ENCODE data around the gene CACNB4.

The CACNB4 gene

DNA sequence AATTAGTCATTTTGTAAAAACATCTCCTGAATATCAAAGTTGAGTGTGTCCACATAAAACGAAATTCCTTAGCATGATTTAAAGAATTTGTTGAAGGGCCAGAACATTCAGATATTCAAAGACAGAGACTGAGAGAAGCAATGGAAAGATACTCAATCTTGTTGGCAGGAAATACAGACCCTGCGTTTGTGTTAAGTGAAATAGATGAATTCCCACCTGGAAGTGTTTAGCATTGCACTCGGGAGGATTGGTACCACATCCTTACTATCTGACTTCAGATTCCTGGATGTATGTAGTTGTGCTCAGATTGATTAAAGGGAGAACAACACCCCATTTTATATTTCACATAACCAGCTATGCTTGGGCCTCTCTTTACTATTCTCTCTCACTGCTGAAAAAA is 260.9 kb downstream of the CACNB4 start:
- in situ Hi-C loops (cut with HindIII; ENCODE audit: low sequenced_read_pairs) = no loop called here

DNA sequence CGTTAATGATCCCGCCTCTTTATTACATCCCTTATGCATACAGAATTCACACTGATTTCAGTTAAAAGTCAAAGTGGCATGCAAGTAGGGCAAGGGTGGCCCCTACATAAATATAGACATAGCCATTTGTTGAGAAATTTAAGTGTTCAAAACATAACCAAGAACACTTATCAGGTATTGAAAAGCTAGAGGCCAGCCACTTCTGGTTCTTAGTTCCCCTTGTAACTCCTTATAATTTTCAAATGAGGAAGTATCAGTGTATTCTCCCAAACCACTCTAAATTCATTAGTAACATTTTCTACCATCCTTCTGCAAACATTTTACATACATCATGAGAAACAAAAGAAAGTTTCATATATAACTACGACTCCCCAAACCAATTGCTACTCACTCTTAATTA is 264.9 kb downstream of the CACNB4 start:
- in situ Hi-C loops (cut with HindIII; ENCODE audit: low sequenced_read_pairs) = no loop called here

DNA sequence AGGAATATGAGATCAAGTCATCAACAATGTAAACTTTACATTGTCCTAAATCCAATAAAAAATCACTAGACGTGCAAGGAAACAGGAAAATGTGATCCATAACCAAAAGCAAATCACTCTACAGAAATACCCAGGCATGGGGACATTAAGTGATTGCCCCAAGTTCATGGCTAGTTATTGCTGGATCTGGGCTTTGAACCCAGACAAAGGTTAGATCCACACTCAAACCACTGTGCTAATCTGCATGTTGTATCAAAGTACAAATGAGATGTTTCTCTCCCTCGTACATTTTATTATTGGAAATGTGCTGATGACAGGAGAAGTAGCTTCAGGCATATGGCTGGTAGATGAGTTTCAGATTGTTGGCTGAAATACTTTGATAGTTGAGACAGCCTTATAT is 267.9 kb downstream of the CACNB4 start:
- in situ Hi-C loops (cut with HindIII; ENCODE audit: low sequenced_read_pairs) = no loop called here

DNA sequence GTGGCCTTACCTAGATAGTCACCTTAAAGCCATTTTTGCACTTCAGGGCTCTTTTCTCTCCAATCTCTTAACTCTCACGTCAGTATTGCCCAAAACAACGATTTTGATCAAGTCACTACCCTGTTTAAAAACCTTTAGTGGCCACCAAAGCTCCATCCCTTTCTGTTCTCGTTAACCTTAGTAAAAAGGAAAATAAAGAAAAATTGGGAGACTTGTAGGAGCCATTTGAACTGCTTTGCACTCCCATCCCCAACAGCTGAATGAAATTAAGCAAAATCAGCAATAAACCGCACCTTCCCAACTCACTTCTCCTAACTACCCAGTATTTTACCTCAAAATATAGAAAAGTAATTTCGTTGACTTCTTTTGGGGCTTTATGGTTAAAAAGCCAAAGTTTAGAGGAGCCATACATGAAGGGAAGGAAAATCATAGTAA is 269.9 kb downstream of the CACNB4 start:
- in situ Hi-C loops (cut with HindIII; ENCODE audit: low sequenced_read_pairs) = no loop called here

DNA sequence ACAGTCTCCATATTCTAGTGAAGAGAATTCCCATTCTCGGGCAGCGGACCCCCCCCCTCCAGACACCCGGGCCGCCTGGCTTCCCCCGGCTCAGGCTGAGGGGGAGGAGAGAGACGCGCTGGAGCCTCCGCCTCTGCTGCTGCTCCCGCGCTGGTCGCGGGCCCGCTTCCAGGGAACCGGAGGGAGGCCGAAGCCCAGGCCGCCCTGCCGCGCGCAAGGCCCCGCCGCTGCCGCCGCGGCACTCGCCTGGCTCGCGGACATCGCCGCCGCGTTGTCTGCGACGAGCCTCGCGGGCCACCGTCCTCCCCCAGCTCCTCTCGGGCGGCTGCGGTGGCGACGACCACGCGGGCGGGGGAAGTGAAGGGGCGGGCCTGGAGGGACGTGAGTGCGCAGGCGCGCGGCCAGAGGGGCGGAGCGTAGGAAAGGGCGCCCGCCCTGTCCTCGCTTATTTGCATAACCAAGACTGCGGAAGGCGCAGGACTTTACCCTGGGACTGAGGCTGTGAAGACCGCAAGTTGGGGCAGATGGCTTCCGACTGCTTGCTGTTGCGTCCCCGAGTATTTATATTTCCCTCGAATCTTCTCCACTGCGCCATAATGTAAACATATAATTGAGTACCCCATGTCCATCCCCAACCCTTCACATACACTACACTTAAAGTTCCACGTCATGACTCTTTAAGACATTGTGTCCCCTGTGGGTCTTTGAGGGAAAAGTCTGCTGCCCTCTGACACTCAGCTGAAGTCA is 270.5 kb downstream of the CACNB4 start, which contains the start of gene ARL5A:
Gene ARL5A (minus strand): TSS at position 279 of the 747 bp plus-strand sequence. CDS start 245 bp downstream, at position 34.
- in situ Hi-C loops (cut with HindIII; ENCODE audit: low sequenced_read_pairs) = no loop called here

DNA sequence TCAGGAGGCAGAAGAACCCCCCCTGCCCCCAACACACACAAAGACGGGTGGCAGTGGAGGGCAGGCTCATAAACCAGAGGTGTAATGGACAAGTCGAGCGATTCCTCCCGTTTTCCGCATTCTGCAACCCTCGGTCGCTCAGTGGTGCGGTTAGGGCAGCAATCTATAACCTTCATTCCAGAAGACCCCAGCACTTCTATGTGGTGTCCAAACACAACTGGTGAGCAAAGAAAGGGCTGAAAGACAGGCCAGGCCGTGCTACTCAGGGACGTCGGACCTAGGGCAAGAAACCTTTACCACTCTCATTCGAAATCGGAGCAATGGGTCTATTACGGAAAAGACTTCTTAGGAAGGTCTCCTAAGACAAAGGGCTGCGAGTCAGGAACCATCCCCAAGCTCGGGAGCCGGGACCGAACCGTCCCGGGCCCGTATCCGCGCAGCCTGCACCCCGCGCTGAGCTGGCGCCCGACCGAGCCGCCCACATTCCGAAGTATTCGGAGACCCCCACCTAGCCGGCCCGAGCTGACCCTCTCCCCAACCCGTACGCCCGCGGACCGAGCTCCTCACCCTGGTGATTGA is 271.2 kb downstream of the CACNB4 start:
- in situ Hi-C loops (cut with HindIII; ENCODE audit: low sequenced_read_pairs) = no loop called here

DNA sequence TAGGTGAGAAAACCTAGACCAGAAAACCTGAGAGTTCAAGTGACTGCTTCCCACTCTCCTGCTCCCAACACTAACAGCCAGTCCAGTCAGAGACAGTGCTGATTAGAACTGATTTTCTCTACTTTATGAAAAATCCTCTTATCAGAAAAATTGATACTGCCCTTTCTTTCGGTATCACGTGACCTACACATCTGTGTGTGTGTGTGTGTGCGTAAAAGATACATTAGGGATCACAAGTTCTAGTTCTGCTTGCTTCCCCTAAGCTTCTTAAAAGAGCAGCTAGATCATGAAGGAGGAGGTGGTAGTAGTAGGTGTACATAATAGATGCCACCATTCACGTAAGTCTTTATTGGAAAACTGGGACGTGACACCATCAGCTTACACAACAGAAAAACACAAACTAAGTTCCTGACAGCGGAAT is 272.1 kb downstream of the CACNB4 start:
- in situ Hi-C loops (cut with HindIII; ENCODE audit: low sequenced_read_pairs) = no loop called here

DNA sequence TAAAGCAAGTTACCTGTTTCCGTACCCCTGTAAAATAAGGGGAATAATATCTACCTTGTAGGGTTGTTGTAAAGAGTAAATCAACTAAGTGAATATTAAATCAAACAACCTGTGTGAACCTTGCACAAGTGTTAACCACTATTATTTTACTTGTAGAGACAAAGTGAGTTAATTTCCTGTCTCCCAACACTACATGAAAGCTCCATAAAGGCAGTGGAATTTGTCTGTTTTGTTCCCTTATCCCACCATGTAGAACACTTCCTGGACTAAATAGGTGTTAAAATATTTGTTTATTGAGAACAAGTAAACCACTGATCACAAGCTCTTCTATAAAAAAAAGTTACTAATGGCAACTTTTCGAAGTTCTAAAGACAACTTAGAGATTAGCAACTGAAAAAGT is 274.0 kb downstream of the CACNB4 start:
- in situ Hi-C loops (cut with HindIII; ENCODE audit: low sequenced_read_pairs) = no loop called here

DNA sequence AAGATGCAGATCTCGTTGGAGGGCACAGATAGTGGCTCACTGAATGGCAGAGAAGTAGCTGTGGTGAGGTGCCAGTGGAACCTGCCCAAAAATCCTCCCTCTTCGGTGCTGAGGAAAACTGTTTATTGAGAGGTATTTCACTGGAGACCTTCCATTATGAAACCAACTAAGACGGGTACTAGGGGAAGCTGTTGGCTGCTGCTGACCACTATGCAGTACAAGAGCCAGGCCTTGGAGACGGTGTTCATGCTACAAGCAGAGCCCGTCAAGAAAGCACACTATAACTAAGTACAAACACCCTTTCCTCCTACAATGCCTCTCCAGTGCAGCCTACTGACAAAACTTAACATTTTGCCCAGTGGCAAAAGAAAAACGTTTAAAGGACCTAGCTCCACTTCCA is 275.2 kb downstream of the CACNB4 start:
- in situ Hi-C loops (cut with HindIII; ENCODE audit: low sequenced_read_pairs) = no loop called here

DNA sequence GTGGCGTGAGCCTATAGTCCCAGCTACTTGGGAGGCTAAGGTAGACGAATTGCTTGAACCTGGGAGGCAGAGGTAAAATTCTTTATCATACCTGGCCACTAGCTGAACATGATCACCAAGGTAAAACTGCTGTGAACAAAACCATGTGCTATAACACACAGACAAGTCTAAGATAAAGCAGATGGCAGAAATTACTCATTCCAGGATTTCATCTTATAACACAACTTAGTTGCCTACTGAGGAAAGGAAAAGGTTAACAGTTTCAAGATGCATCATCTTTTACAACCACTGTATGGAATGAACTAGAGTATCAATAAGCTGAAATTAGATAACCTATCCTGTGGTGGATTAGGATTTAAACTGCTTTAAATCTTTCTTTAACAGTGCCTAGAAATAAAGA is 278.9 kb downstream of the CACNB4 start:
- in situ Hi-C loops (cut with HindIII; ENCODE audit: low sequenced_read_pairs) = no loop called here

DNA sequence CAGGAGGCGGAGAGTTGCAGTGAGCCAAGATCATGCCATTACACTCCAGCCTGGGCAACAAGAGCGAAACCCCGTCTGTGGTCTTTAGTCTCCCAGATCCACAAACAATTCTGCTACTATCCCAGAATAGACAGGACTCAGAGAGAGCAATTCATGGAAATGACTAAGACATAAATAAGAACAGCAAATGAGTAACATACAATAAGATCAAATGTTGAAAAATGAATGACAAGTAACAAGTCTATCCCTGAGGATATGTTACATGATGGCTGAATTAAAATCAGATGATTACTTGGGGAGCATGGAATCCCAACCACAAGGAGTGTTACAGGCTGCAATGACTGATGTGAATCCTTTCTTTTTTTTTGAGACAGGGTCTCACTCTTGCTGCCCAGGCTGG is 280.9 kb downstream of the CACNB4 start:
- in situ Hi-C loops (cut with HindIII; ENCODE audit: low sequenced_read_pairs) = no loop called here

DNA sequence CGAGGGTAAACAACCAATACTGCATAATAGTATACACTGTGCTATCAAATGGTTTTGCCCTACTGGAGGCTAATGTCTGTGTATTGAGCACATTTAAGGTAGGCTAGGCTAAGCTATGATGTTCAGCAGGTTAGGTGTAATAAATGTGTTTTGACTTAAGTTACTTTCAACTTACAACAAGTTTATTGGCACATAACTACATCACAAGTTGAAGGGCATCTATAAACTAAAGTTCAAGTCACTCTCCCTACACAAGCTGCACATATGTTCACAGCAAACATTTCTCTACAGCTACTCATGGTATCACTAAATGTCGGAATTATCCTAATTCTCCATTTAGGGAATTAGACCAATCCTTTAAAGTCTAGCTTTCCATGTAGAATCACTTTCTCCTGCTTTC is 282.0 kb downstream of the CACNB4 start:
- in situ Hi-C loops (cut with HindIII; ENCODE audit: low sequenced_read_pairs) = no loop called here

DNA sequence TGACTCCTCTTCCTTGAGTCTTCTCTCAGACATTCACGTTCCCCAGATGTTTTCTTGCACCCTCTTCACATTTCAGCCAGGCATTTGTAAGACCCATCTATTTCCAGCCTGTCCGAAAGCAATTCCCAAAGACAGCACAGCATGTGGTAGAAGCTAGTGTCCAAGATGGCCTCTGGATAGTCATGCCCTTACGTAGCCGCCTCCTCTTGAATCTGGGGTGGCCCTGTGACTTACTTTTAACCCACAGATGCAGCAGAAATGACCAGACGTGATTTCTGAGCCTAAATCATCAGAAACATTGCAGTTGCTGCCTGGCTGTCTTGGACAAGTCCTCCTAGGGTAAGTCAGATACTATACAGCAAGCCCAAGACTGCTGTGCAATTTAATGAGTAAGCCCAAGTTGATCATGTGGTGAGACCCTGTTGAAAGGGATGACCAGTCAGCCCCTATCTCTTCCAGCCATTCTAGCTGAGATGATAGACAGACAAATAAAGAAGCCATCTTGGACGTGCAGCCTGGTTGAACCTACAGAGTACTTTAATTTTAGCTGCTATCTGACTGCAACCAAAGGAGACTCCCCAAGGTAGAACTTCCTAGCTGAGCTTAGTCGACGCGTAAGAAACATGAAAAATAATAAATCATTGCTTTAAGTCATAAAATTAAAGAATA is 282.9 kb downstream of the CACNB4 start:
- in situ Hi-C loops (cut with HindIII; ENCODE audit: low sequenced_read_pairs) = no loop called here

DNA sequence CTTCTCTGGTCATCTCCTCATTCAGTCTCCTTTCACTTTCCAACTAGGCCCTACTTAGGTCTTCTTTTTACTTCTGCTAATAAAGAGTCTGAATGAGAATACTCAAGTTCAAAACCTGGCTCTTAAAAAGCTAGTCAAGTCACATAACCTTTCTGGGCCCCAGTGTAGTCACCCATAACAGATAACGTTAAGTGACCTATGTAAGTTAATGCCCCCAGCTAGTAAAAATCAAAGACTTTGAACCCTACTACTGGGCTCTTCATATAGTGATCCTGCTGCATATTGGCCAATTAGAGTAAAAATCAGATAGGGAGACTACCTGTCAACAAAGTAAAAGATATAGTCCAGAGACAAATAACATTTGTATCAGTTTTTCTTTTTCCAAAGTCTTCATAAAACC is 288.4 kb downstream of the CACNB4 start:
- in situ Hi-C loops (cut with HindIII; ENCODE audit: low sequenced_read_pairs) = no loop called here

DNA sequence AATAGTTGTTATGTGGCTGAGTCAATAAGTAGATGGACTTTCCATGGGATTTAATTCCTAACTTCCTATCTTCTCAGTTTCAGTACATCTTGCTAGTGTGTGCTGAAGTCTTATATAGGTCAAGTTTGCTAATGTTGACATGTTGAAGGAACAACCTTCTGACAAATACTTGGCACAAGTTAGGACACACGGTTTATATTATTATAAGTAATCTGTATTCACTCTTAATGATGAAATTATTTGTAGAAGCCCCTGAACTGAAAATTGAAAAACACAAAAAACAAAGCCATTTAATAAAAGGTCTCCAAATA is 289.8 kb downstream of the CACNB4 start:
- in situ Hi-C loops (cut with HindIII; ENCODE audit: low sequenced_read_pairs) = no loop called here

DNA sequence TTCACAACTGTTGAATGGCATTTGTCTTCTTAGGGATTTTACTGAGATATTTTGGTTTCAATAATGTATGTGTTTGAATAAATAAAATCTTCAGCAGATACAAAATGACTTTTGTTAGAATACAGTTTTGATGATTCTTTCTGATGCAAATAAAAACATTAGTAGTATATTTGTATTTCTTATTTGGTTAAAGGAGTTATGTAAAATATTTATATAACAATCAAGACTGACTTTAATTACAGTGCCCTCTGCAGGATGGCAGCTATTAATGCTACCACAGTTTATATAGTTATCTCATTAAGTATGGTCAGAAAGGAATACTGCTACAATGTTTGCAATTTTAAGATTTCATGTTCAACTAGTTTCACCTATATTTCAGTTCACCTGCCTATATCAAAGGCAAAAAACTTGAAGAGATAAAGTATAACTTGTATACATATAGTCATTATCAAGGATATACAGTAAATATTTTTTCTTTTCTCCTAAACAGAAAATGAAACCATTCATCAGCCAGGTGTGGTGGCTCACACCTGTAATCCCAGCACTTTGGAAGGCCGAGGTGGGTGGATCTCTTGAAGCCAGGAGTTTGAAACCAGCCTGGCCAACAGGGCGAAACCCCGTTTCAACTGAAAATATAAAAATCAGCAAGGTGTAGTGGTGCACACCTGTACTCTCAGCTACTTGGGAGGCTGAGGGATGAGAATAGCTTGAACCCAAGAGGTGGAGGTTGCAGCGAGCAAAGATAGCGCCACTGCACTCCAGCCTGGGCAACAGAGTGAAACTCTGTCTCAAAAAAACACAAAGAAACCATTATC is 290.4 kb downstream of the CACNB4 start:
- in situ Hi-C loops (cut with HindIII; ENCODE audit: low sequenced_read_pairs) = no loop called here

DNA sequence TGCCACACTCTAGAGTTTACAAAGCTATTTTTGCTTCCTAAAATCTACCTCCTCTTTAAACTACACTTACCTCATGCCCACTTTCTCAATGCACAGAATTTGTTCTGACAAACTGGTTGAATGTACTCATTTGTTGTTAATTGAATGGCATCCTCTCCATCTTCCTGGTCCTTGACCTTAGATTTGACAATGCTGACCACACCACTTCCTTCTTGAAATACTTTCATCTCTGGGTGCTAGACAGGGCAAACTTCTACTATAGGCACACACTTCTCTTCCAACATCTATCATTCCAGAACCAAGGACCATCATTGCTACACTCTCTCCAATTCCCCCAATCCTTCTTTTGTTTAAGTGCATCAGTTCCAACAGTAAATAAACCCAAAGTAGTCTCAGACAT is 292.9 kb downstream of the CACNB4 start:
- in situ Hi-C loops (cut with HindIII; ENCODE audit: low sequenced_read_pairs) = no loop called here

DNA sequence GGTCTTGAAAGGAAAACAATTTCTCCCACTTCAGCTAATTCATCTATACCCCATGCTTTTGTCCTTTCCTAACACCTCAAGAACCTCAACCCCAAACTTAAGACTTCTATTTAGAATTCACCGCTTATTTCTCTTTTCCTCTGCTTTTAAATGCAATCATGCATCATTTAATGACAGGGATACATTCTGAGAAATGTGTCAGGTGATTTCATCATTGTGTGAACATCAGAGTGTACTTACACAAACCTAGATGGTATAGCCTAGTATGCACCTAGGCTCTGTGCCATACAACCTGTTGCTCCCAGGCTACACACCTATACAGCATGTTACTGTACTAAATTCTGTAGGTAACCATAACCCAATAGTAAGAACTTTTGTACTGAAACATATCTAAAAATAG is 293.5 kb downstream of the CACNB4 start:
- in situ Hi-C loops (cut with HindIII; ENCODE audit: low sequenced_read_pairs) = no loop called here

DNA sequence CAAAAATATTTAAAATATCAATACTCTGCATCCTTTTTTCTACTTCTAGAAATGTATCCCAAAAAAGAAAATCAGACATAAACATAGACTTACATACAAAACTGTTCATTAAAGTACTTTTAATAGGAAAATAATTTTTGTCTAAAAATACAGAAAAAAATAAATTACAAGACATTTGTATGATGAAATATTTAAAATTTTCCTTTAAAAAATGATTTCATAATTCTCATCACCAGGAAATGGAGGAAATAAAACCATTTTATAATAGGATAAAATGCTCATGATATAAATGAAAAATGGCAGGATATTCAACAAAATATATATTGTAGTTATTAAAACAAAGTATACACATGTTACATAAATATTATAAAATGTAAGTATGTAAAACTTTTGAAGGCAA is 295.0 kb downstream of the CACNB4 start:
- in situ Hi-C loops (cut with HindIII; ENCODE audit: low sequenced_read_pairs) = no loop called here

DNA sequence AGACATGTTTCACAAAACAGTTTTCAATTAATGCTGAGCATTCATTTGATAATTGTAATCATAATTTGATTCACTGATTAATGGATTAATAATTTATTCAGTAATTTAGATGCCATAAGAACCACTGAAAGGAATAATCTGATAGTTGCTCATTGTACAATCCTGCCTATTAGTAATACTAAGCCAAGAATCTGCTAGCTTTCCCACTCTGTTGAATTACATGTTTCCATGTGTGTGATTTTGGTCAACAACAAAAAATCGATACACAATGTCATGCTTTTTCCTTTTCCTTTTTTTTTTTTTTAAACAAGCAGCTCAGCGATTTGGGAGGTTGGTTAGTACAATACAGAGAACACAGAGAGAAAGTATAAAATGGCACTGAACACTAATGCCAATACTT is 296.5 kb downstream of the CACNB4 start:
- in situ Hi-C loops (cut with HindIII; ENCODE audit: low sequenced_read_pairs) = no loop called here

DNA sequence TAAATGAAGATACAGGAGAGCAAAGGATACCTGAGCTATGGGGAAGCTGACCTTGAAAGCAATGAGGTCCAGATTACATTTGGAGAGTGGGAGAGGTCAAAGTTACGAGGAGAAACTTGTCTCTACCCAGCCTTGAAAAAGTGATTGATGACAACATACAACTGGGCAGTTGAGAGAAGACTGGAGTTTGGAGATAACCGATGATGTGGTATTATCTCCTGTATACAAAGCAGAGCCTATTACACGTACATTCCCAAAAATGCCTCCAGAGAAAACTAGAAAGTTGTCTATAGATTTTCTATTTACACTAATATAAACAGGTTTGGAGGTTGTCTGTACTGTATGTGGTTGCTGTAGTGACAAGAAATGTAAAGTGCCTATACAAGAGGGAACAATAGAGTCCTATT is 299.0 kb downstream of the CACNB4 start:
- in situ Hi-C loops (cut with HindIII; ENCODE audit: low sequenced_read_pairs) = no loop called here

DNA sequence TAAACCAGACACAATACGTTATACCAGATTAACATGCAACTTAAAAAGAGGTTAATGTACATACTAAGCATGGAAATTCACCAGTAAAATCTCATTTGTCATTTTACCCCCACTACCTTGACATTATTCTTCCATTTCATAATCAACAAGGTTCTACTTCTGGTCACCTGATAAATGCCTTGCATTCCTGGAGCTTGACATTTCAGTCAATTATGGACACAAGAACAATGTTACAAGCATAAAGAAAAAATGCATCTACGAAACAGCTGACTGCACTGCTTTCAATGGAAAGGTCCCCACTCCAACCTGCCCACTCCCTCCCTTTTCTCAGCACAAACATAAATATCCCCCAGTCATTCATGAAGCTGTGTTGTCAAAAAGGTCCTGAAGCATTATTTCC is 302.1 kb downstream of the CACNB4 start:
- in situ Hi-C loops (cut with HindIII; ENCODE audit: low sequenced_read_pairs) = no loop called here

All from DLD1 (cell line).